Bone marrow (tissue), 2 donors: ENCODE data around the gene KIF2A.

Experiments
- DNase-seq, 2 donors: peaks; one replicate each; lab custom pipeline; 2025; lab: John Stamatoyannopoulos, UW

The KIF2A gene

DNA sequence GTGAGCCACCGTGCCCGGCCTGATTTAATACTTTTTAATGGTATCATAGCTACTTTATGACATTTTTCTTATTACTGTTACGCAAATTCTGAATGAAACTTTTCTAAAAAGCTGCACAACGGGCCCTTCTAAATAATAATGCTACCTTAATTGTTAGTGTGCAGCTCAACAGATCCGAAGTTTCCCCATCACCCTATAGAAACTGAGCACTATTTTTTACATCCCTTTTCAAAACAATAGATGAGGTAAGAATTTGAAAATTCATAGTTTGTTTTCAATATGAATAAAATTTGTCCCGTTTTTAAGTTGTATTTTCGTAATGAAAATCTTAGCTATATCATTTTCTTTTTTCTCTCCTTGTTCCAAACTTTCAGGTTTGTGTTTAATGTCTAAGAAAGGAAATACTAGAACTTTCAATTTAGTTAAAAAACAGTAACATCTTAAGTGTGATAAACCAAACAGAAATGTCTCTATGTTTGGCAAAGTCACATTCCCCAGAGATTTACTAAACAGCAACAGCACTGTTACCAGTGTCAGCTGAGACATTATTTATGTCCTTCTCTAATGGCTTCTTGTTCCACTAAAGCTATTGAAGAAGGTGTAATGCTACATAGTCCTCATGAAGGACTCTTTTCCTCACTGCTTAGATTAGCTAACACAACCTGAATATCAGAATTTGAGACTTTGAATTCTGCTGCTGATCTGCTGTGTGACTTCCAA, 22.9 kb downstream of the KIF2A start:
- no peak for DNase-seq

DNA sequence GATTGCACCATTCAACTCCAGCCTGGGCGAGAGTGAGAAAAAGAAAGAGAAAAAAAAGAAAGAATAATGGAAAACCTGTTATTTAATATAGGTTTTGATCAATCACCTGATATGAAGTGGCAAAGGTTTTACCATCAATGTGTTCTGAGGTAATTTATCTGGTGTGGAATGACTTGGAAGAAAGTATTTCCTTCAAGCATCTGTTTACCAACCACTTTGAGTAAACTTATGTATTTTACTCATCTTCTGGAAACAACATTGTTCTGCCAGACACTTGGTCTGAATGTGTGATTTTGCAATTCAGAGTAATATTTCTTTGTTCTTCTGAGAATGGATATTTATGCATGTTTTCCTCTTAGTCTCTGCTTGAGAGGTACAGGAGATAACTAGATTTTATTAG, 24.3 kb downstream of the KIF2A start:
- DNase-seq = no peak

DNA sequence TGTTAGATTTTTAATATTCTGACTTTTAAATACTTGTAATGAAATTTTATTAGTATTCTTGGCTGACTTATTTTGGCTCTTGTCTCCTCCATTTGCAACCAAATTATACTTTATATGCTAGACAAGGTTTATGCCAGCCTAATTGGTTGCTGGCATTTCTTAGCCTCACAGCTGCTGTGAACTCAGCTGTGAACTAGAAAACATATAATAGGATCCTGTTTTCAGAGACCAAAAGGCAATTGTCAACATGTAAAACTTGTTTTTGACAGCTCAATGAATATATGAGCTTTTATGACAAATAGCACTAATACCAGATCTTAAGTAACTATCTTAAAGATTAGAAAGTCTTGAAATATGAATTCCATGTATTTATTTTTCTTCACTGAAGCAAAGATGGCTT, 25.9 kb downstream of the KIF2A start:
- no peak for DNase-seq

DNA sequence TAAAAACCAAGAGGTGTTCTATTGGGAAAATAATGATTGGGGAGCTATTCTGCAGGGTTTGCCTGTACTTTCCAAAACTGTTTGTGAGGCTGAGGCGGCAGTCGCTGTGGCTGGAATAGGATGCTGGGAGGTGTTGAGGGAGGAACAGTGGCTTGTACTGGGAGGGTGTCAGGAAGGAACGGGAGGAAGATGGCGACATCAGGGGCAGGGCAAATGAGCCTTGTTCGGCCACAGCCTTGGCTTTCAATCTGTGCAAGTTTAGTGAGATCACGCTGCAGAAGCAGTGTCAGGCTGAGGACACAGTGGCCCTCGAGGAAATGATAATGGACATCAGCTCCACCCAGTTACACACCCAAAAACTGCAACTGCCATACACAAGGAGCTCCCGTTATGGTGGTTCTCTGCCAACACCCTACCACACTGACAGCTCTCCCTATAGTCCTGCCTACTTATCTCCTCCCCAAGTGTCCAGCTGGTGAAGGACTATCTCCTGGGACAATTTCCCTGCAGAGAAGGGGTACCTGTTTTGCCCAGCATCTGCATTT, 27.3 kb downstream of the KIF2A start:
- DNase-seq = no peak

DNA sequence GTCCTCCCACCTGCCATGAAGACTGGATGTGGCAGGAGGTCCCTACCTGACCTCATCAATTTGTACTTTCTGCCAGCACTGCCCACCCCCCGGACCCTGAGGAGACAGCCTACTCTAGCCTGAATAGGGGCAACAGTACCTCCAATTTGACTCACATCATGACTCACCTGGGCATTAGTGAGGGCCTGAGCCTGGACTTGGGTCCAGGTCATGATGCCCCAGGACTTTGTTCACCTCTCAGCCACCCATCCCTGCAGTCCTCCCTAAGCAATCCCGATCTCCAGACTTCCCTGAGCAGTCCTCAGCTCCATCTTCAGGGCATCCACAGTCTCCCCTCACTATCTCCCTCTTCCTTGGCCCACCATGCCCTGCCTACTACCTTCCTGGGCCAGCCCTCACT, 28.1 kb downstream of the KIF2A start:
- no peak for DNase-seq

DNA sequence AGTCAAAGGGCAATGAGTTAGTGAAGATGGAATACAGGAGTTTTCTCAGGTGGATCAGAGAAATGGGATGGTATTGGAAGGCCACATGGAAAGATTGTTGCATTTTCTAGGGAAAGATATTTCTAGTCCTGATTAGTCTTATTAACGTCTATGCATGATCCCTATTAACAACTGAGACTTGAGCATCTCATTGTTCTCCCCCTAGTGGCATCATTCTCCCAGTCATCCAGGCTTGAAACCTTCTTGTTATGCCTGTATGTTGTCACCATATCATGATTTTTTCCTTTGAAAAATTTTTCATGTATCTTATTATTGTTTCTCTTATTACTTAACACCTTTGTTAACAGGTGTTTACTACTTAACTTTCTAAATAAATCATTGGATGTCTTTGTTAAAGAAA, 34.4 kb downstream of the KIF2A start:
- DNase-seq = peak in 1 of 2 donors; percentile 38

DNA sequence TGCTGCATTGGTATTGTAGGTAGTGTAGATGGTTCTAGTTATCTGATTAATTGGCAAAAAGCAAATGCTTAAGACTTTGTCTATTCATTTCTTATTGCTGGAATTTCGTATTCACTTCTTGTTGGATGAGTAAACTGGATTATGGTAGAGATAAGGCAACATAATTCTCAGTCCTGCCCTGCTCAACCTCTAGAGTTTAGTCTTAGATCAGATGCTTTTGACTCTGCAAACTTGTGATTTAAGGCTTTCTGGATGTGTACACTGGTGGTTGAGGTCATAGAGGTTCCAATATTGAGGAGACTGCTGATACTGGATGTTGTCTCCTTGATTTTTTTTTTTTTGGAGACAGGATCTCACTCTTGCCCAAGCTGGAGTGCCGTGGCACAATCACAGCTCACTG, 35.0 kb downstream of the KIF2A start:
- no peak for DNase-seq

DNA sequence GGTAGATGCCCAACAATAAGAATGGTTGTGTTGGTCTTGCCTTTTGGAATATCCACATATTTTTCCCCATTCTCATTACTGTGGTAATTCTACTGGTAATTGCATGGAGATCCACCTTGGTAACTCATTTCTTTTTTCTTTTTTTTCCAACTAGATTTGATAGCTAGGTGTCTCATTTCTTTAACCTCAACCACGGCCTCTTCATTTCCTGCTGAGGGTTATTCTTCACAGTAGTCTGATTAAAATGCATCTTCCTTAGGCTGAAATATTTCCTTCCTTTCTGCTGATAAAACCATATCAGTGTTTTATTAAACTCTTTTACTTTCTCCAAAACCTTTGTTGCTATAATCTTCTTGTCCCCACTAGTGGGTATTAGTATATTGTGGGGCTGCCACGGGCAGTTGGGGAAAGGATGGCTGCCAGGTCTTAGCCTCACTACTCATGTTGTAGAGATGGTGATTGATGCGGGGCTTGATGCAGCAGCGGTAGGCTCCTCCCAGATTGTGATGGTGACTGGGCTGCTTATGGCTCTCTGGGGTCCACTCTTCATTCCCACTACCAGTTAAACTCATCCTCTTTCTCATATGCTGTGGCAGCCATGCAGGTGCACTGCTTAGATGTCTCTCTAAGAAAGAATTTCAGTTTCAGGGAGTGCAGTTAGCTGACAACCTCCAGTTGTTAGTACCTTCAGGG, 35.9 kb downstream of the KIF2A start:
- no peak for DNase-seq

DNA sequence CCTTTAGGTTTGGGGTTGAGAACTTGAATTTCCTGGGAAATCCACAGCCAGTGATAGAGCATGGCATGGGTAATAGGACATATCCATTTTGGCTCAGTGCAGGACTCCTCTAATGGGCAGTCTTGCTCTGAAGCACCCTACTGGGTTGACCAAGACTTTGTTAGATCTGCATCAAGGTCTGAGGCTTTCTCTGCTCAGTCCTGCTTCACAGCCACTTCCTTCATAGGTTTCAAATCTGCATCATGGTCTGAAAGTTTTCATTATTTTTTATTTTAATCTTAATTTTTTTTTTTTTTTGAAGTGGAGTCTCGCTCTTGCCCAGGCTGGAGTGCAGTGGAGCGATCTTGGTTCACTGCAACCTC, 36.5 kb downstream of the KIF2A start:
- no peak for DNase-seq

DNA sequence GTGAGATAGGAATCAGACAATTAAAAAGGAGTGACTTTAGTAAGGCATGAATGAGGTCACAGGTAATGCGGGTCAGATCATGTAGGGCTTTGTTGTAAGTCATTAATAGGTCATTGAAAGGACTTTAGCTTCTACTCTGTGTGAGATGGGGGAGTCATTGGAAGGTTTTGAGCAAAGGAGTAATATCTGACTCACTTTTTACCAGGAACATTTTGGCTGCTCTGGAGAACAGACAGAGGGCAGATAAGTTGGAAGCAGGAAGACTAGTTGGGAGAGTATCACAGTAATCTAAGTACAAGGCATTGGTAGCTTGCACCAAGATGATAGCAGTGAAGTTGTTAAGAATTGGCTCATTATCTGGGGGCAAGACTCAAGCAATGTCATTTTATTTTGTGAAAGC, 37.4 kb downstream of the KIF2A start:
- DNase-seq = no peak

DNA sequence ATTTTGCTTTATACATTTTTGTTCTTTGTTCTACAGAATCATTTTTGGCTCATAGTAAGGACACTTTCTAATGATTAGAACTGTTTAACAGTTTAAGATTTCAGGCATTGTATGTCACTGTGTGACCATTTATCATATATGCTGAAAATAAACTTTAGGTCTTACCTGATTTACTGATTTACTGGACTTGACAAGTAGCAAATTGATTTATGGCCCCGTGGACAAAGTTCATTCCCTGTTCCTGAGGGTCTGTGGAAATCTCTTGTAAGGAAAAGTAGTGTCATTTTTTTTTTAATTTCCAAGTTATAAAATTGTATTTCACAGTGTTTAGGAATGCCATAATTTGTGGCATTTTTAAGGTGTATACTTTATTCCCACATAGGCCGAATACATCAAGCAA, 40.7 kb downstream of the KIF2A start:
- no peak for DNase-seq

DNA sequence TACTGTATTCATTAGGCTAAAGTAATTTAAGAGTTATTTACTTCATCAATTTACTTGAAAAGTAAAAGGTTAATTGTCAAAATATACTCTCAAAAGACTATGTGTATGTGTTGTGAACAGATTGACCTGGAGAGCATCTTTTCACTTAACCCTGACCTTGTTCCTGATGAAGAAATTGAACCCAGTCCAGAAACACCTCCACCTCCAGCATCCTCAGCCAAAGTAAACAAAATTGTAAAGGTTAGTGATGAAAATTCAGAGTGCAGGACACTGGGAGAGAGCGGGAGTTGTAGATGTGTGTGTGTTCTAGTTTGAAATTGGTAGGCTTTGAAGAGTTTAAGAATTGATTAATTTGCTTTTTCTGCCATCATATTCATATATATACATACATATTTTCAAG, 41.9 kb downstream of the KIF2A start:
- no peak for DNase-seq

DNA sequence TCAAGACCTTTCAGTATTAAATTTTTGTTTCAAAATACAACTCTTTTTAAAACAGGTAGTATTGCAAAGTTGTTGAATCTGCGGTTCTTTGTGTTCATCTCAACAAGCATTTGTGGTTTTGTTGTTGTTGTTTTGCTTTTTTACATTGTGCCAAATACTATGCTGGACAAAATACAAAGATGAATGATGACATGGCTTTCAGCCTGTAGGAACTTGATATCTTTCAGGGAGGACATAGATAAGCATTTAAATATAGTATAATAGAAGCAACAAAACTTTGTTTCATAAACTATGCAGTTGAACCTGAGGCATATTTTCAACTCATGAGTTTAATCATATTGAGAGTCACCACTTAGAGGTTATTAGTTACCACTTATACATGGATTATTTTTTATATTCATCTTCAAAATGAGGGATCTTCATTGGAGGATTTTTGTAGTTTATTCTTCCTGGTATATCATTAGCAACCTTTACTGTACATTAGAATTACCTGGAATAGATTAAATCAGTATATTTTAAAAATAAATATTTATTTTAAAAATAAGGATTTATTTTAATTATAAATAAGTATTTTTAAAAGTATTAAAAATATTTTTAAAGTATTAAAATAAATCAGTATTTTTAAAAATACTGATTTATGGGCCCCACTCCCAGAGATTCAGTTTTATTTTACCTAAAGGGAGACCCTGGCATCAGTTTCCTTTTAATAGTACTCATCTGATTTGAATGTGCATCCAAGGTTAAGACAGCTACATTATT, 42.9 kb downstream of the KIF2A start:
- no peak for DNase-seq

DNA sequence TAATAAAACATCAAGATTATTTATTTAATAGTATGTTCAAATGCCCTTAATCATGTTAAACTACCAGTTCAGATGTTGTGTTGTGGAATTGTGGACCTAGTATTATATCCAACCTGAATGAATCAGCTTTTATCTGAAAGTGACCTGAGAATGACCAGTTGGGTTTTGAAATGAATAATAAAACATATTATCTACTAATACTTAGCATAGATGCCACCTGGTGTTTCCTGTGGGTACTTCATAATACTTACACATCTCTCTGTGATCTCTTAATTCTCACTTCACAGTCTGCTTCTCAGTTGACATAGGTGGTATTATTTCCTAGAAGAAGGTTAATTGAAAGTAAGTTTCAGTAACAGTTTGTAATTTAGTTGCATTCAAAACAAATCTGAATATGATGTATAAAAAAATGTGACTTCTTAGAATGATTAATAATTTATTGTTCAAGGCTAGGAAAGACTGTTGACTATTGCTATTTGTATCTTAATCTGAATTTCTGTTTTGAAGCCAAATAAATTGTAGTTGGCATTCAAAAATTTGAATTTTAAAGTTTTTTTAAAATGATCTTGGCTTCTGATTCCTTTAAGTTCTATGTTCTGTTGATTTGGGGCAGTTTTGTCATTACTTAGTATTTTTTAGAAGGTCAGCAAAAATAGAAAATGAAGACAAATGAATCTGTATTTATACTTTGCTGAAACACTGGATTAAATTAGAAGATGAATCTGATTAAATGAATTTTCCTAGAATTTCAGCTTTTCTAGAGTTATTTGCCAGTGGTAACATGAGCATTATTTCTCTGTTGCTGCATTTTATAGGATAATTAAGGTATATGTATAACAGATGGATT, 48.2 kb downstream of the KIF2A start:
- DNase-seq = peak in 1 of 2 donors; percentile 38

DNA sequence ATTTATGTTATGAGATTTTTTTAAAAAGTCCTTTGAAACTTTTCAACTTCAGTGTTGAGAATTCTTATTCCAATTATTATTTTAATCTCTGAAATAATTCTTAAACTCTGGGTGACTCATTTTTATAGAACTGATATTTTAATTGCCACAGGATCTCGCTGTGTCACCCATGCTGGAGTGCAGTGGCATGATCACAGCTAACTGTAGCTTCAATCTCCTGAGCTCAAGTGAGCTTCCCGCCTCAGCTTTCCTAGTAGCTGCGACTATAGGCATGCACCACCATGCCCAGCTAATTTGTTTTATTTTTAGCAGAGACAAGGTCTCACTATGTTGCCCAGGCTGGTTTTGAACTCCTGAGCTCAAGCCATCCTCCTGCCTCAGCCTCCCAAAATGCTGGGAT, 56.7 kb downstream of the KIF2A start:
- no peak for DNase-seq

DNA sequence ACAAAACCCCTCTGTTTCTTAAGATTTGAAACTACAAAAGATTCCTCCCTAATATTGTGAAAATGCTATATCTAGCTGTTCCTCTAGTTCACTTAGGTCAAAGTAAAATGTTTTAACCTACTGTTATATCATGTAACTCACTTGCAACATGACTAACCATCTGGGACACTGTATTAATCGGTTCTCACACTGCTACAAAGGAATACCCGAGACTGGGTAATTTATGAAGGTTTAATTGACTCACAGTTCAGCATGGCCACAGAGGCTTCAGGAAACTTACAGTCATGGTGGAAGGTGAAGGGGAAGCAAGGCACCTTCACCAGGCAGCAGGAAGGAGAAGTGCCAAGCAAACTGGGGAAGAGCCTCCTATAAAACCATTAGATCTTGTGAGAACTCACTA, 63.0 kb downstream of the KIF2A start:
- DNase-seq = no peak

DNA sequence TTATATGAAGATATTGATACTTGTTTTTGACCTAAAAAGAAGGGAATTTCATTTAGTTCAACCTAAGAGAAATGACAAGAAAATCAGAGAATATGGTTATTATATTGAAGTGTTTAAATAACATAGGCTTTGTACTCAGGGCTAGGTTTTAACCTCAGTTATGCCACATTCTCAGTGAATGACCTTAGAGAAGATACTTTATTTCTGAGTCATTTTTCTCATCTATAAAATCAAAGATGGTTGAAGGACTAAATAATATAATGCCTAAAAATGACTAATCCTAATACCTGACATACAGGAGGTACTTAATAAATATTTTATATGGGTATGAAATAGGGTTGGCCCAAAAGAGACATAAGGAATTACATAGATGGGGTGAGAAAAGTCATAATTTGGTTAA, 65.4 kb downstream of the KIF2A start:
- no peak for DNase-seq

DNA sequence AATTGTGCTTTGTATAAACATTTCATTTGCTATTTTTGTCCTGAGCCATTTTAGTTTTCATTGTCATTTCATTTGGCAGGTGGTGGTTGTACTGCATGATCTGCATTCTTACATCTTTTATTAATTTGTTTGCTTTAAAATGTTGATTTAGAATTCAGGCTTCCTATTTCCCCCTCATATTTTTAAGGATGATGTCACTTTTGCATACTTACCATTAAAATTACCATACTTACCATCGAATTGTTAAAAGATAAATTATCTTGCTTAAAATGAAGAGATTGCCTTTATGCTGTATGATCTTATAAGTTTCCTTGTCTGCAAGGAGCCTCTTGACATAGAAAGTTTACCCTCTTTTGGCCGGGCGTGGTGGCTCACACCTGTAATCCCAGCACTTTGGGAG, 66.6 kb downstream of the KIF2A start:
- DNase-seq = no peak

DNA sequence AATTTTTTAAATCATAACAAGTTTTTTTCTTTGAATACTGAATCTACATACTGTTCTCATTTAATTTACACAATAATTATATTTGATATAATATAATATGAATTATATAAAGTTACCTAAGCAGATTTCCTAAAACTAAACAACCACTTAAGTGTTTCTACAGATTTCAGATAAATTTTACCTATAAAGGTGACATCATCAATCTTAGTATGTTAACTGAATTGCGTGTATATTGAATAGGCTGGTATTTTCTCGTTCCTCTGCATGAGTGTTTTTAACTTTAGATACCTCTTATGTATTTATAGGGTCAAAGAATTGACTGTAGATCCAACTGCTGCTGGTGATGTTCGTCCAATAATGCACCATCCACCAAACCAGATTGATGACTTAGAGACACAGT, 67.4 kb downstream of the KIF2A start:
- no peak for DNase-seq

DNA sequence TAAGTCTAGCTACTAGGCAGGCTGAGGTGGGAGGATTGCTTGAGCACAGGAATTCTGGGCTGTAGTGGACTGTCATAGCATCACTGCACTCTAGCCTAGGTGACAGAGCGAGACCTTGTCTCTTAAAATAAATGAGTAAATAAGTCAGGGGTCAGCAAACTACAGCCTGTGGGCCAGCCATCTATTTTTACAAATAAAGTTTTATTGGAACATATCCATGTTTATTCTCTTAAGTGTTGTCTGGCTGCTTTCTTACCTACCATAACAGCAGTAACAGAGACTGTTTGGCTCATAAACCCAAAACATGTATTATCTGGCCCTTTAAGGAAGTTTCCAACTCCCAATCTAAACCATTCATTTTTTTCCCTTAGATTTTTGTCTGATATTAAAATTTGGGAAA, 68.1 kb downstream of the KIF2A start:
- no peak for DNase-seq

DNA sequence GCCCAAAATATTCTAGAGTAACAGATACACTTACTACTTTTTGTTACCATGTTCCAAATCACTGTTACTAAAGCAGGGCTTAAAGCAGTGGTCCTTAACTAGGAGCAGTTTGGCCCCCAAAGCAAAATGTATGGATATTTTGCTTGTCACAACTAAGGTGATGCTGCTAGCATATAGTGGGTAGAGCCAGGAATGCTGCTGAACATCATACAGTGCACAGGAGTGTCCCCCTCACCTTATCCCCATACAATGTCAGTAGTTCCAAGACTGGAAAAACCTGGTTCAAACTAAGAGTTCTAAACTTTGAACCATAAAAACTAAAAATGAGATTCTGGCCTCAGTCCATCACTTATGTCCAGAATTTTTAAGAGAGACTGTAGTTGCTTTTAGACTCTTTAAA, 69.6 kb downstream of the KIF2A start:
- no peak for DNase-seq

DNA sequence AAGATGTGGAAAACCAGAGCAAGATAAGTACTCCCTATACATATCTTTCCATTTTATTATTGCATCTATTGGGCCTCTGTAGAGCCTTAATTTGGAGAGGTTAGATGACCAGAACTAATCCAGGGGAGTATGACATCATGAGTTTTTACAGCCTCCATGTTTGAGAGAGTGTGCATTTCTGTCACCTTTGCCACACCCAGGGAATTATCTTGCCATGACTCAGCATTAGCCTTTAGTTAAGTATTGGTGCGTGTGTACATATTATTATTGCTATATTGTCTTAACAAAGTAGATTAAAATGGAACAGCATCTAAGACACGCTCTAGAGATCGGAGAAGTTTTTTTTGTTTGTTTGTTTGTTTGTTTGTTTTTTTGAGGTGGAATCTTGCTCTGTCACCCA, 70.1 kb downstream of the KIF2A start:
- DNase-seq = no peak
